GM18951 (cell line): ENCODE data around the gene MAPT.

ENCODE experiments used
- POLR2A ChIP-seq: IDR thresholded peaks from 4 replicates; pipeline ENCODE4 v1.6.1; 2011; ENCODE audit warnings: mild to moderate bottlenecking; ENCODE audit not compliant: insufficient read length, insufficient read depth; ENCODE audit errors: extremely low read depth
- in situ Hi-C: fragments of 300-500 bp; cut with MboI; formaldehyde crosslinking; loops from one replicate; pipeline ENCODE4 v1.12.0; 2022; ENCODE audit warnings: low sequenced_read_pairs, mixed read lengths, inconsistent platforms; ENCODE audit not compliant: unreplicated experiment

The MAPT gene

DNA sequence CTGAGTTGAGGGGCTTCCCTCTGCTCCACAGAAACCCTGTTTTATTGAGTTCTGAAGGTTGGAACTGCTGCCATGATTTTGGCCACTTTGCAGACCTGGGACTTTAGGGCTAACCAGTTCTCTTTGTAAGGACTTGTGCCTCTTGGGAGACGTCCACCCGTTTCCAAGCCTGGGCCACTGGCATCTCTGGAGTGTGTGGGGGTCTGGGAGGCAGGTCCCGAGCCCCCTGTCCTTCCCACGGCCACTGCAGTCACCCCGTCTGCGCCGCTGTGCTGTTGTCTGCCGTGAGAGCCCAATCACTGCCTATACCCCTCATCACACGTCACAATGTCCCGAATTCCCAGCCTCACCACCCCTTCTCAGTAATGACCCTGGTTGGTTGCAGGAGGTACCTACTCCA is 130.7 kb downstream of the MAPT start:
- in situ Hi-C loops, result no loop called here
- TF ChIP-seq POLR2A, result no peak

DNA sequence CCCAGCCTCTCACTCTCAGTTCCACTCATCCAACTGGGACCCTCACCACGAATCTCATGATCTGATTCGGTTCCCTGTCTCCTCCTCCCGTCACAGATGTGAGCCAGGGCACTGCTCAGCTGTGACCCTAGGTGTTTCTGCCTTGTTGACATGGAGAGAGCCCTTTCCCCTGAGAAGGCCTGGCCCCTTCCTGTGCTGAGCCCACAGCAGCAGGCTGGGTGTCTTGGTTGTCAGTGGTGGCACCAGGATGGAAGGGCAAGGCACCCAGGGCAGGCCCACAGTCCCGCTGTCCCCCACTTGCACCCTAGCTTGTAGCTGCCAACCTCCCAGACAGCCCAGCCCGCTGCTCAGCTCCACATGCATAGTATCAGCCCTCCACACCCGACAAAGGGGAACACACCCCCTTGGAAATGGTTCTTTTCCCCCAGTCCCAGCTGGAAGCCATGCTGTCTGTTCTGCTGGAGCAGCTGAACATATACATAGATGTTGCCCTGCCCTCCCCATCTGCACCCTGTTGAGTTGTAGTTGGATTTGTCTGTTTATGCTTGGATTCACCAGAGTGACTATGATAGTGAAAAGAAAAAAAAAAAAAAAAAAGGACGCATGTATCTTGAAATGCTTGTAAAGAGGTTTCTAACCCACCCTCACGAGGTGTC is 131.3 kb downstream of the MAPT start:
- in situ Hi-C loops, result no loop called here
- TF ChIP-seq POLR2A, result no peak

DNA sequence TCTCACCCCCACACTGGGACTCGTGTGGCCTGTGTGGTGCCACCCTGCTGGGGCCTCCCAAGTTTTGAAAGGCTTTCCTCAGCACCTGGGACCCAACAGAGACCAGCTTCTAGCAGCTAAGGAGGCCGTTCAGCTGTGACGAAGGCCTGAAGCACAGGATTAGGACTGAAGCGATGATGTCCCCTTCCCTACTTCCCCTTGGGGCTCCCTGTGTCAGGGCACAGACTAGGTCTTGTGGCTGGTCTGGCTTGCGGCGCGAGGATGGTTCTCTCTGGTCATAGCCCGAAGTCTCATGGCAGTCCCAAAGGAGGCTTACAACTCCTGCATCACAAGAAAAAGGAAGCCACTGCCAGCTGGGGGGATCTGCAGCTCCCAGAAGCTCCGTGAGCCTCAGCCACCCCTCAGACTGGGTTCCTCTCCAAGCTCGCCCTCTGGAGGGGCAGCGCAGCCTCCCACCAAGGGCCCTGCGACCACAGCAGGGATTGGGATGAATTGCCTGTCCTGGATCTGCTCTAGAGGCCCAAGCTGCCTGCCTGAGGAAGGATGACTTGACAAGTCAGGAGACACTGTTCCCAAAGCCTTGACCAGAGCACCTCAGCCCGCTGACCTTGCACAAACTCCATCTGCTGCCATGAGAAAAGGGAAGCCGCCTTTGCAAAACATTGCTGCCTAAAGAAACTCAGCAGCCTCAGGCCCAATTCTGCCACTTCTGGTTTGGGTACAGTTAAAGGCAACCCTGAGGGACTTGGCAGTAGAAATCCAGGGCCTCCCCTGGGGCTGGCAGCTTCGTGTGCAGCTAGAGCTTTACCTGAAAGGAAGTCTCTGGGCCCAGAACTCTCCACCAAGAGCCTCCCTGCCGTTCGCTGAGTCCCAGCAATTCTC is 132.1 kb downstream of the MAPT start:
- in situ Hi-C loops, result no loop called here
- TF ChIP-seq POLR2A, result no peak

DNA sequence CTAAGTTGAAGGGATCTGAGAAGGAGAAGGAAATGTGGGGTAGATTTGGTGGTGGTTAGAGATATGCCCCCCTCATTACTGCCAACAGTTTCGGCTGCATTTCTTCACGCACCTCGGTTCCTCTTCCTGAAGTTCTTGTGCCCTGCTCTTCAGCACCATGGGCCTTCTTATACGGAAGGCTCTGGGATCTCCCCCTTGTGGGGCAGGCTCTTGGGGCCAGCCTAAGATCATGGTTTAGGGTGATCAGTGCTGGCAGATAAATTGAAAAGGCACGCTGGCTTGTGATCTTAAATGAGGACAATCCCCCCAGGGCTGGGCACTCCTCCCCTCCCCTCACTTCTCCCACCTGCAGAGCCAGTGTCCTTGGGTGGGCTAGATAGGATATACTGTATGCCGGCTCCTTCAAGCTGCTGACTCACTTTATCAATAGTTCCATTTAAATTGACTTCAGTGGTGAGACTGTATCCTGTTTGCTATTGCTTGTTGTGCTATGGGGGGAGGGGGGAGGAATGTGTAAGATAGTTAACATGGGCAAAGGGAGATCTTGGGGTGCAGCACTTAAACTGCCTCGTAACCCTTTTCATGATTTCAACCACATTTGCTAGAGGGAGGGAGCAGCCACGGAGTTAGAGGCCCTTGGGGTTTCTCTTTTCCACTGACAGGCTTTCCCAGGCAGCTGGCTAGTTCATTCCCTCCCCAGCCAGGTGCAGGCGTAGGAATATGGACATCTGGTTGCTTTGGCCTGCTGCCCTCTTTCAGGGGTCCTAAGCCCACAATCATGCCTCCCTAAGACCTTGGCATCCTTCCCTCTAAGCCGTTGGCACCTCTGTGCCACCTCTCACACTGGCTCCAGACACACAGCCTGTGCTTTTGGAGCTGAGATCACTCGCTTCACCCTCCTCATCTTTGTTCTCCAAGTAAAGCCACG is 133.0 kb downstream of the MAPT start:
- in situ Hi-C loops, result no loop called here
- no peak for TF ChIP-seq POLR2A

DNA sequence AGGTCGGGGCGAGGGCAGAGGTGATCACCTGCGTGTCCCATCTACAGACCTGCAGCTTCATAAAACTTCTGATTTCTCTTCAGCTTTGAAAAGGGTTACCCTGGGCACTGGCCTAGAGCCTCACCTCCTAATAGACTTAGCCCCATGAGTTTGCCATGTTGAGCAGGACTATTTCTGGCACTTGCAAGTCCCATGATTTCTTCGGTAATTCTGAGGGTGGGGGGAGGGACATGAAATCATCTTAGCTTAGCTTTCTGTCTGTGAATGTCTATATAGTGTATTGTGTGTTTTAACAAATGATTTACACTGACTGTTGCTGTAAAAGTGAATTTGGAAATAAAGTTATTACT is 133.6 kb downstream of the MAPT start:
- no peak for TF ChIP-seq POLR2A
- in situ Hi-C loops, result no loop called here

DNA sequence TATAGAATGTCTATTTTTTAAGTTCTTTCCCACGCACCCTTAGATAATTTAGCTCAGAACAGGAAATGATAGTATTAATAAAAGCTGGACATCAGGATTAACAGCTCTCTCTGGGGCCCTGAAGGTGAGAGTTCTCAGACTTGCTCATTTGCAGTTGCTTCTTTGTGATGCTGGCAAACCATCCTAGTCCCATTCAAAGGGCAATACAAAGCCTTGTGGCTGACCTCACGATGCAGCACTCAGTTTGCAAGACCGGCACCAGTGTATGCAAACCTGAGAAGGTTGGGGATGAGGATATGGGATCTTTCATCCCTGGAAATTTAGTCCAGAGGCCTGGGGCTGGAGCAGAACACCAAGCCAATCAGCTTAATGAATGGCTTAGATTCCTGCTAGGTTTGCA is 134.0 kb downstream of the MAPT start:
- in situ Hi-C loops, result no loop called here
- TF ChIP-seq POLR2A, result no peak

DNA sequence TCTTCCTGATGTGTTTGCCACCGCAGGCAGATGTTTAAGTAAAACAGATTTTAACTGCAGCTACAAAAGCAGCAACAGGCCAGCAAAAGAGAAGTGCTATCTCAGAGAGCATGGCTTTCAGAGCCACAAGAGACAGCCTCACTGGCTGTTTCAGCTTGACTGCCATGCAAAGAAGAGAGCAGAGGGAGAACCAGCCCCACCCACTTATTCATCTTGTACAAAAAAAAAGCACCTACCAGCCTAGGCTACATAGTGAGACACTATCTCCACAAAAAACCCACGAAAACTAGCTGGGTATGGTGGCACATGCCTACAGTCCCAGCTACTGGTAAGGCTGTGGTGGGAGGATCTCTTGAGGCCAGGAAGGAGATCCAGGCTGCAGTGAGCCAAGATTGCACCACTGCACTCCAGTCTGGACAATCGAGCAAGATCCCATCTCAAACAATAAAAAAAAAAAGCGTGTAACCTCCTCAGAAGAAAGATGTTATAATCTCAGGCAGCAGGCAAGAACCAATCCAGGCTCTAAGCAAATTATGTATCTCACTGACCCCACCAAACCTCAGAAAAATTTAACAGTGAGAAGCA is 134.7 kb downstream of the MAPT start:
- in situ Hi-C loops, result no loop called here

DNA sequence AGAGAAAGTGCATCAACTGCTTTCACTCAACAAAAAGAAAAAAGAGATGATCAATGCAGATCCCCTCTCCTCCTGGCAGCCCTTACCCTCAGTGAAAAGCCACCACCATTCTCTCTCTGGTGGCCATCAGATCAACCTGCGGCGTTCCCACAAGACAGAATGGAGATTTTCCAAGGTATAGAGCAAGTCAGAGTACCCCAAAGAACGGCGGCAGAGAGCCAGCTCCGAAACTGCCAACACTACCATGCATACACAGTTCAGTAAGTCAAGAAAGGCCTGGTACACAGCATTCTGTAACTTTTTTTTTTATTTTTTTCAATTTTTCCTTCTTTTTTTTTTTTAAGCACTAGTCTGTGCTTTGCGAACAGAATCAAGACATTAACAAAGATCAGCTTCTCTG is 135.3 kb downstream of the MAPT start:
- no peak for TF ChIP-seq POLR2A
- in situ Hi-C loops, result loop anchor here (10.0 kb wide), 1 partner anchor 155 kb away; no protein-coding TSS in a partner anchor

More for the DNA sequence above, 134.7 kb downstream of the MAPT start:
- TF ChIP-seq POLR2A, result no peak

DNA sequence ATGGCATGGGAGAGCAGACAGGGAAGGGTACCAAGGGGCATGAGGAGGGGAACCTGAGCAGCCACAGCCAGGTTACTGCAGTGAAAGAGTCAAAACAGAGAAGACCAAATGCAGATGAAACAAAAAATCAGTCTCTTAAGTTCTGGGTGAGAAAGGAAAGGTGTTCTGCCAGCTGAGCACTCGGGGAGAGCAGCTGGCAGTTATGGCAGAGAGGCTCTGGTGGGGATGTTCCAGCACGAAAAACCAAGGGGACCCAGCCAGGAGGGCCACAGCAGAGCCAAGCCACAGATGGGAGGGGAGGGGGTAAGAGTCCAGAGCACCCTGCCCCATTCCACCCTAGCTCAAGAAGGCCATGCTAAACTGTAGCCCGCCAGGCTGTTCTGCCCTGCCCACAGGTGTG is 136.4 kb downstream of the MAPT start:
- in situ Hi-C loops, result loop anchor here (10.0 kb wide), 1 partner anchor 154 kb away; no protein-coding TSS in a partner anchor

DNA sequence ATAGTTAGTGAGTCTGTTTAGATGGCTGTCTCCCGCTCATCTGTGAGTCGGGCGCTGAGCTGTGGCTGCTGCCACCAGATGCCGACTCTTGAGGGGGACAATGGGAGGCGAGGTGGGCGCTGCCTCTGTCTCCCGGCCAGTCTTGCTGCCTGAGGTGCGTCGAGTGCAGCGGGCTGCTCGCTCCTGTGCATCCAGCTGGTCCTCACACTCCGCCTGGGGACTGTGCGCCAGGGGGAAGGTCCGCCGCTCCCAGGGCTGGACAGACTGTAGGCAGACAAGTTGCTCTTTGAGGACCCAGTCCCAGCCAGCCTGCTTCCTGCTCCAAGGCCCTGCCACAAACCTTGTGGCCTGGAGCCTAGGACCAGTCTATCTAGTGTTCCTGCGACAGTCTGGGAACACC is 137.1 kb downstream of the MAPT start:
- no peak for TF ChIP-seq POLR2A
- in situ Hi-C loops, result loop anchor here (10.0 kb wide), 1 partner anchor 153 kb away; no protein-coding TSS in a partner anchor

More for the DNA sequence above, 136.4 kb downstream of the MAPT start:
- TF ChIP-seq POLR2A, result no peak

DNA sequence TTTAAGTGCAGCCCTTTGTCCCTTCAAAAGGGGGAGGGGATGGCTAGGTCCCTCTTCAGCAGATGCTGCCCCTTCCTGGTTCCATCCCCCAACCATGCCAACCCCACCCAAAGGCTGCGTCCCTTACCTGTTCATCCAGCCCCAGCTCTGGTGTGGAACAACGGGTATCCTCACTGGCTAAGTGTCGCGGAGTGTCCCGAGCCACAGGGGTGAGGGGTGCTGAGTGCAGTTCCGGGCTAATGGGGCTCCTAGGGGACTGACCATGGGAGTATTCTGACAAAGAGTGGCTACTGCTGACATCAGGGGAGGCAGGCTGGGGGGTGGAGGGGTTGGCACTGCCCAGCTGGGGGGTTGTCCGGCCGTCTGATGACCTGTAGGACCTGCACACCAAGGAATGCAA is 137.6 kb downstream of the MAPT start:
- in situ Hi-C loops, result loop anchor here (10.0 kb wide), 1 partner anchor 153 kb away; no protein-coding TSS in a partner anchor
- no peak for TF ChIP-seq POLR2A

DNA sequence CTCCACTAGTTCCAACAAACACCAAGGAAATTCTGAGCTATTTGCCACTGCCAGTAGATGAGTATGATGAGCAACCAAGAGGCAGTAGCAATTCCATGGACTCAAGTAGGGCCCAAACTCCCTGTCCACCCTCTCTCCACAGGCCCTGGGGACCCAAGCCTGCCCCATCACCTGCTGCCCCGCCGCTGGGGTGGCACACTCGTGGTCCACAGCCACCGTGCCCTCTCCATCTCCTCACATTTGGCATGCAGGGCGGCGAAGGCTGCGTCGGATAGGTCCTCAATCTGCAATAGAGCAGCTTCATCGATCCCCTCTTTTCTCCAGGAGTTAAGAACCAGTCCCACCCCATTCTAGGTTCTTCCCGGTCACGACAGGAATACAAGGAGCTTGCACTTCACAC is 138.6 kb downstream of the MAPT start:
- TF ChIP-seq POLR2A, result no peak
- in situ Hi-C loops, result loop anchor here (10.0 kb wide), 1 partner anchor 152 kb away; no protein-coding TSS in a partner anchor

DNA sequence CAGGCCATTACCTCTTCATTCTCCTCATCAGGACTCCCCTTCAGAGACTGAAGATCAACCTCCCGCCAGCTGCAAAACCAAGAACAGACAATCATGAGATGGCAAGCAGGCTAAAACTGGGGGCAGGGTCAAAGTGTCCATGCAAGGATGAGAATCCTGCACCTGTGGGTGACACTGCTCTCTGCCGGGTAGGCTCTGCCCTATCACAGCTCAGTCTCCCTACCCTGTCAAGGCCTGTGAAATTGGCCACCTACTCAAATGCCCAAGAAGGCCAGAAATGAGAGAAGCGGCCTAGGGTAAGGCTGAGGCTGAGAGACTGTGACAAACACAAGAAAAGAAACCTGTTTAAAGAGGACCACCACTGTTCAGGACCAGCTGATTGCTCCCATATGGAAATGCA is 139.0 kb downstream of the MAPT start:
- in situ Hi-C loops, result loop anchor here (10.0 kb wide), 1 partner anchor 151 kb away; no protein-coding TSS in a partner anchor

More for the DNA sequence above, 139.0 kb downstream of the MAPT start:
- TF ChIP-seq POLR2A, result no peak
